NCI-H82 treated with DMSO at 0.1 percent for 48 hours (cell line): ENCODE results near the gene RNASEH2C.
"Not testable (repeated sequence)": the region's sequence is repeated elsewhere in the genome, so short reads cannot be mapped to it uniquely, and the experiment has no call there.

Experiments used
- DNase-seq: peaks from one replicate; lab custom pipeline; 2025; ENCODE audit not compliant: unreplicated experiment; lab: John Stamatoyannopoulos, UW

The RNASEH2C gene

DNA sequence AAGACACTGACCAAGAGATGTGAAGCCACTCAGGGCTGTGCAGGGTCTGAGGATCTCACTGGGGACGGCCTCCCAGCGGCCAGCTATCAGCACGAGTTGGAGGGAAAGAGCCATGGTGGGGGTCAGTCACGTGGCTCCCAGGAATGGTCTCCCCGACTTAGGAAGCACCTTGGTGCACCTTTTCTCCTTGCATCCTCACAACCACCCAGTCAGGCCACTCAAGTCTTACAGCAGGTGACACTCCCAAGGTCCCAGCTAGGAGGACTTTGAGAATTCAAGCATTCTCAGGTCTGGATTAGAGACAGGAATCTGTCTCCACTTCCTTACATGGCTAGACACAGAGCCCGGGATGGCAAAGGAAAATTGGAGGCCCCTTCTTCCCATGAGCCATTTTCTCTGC lies 2.7 kb downstream of the RNASEH2C start:
- DNase-seq = no peak

- no peak for DNase-seq
Measured at GRCh38 chr11:65716774-65717405, 3.7 kb downstream of the RNASEH2C start.

DNA sequence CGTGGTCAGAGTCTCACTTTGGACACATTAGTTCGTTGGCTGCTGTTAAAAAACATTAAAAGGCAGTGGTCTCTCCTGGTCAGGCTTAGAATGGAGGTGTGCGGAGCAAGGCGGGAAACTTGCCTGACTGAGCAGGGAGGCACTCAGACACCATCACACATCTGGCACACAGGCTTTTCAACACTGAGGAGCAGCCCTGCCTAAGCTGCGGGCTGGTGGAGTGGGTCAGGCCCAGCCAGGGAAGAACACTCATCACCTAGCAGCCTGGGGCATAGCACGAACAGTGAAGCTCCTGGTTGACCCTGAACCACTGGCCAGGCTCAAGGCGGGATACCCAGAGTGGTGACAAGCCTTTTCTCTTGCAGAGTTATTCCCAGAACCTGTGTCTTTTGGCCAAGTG lies 4.3 kb downstream of the RNASEH2C start:
- no peak for DNase-seq

DNA sequence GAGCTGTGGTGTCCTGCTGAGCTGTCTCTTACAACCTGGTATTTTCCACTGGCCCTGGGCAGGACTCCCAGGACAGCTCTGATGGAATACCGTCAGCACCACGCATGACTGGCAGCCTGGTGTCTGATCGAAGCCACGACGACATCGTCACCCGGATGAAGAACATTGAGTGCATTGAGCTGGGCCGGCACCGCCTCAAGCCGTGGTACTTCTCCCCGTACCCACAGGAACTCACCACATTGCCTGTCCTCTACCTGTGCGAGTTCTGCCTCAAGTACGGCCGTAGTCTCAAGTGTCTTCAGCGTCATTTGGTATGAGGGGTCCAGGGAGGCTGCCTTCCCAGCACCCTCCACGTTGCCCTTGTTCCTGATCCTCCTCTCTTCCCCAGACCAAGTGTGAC lies 6.2 kb downstream of the RNASEH2C start:
- DNase-seq = no peak

GRCh38 chr11:65713212-65713969 lies 7.2 kb downstream of the RNASEH2C start:
- DNase-seq = no peak

DNA sequence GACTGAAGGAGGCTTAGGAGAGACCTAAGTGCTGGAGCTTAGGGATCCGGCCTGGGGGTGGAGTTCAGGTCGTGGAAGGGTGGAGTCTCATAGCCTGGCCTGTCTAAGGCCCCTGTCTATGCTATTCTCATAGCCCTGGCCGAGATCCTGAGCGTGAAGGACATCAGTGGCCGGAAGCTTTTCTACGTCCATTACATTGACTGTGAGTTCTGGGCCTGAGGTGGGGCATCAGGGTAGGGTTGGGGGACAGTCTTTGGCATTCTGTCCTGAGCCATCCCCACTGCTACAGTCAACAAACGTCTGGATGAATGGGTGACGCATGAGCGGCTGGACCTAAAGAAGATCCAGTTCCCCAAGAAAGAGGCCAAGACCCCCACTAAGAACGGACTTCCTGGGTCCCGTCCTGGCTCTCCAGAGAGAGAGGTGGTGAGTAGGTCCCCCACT lies 7.9 kb downstream of the RNASEH2C start:
- DNase-seq = no peak

- peak; percentile 98 for DNase-seq
Measured at GRCh38 chr11:65711785-65712632, 8.6 kb downstream of the RNASEH2C start, which contains the start of gene KAT5. Gene KAT5 (plus strand): TSS chr11:65712252. CDS start chr11:65712268, 16 bp downstream.

- no peak for DNase-seq
Measured at GRCh38 chr11:65710421-65710820, 10.2 kb downstream of the RNASEH2C start.

DNA sequence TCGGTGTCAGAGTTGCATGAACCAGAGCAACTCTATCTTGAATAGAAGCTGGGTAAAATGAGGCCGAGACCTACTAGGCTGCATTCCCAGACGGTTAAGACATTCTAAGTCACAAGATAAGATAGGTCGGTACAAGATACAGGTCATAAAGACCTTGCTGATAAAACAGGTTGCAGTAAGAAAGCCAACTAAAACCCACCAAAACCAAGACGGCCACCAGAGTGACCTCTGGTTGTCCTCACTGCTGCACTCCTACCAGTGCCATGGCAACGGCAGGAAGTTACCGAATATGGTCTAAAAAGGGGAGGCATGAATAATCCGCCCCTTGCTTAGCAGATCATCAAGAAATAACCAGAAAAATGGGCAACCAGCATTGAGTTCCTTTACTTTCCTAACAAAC lies 10.9 kb downstream of the RNASEH2C start:
- DNase-seq = no peak

GRCh38 chr11:65708451-65708850 lies 12.1 kb downstream of the RNASEH2C start:
- no peak for DNase-seq

- not testable (repeated sequence) for DNase-seq
Measured at GRCh38 chr11:65707002-65707401, 13.6 kb downstream of the RNASEH2C start.

DNA sequence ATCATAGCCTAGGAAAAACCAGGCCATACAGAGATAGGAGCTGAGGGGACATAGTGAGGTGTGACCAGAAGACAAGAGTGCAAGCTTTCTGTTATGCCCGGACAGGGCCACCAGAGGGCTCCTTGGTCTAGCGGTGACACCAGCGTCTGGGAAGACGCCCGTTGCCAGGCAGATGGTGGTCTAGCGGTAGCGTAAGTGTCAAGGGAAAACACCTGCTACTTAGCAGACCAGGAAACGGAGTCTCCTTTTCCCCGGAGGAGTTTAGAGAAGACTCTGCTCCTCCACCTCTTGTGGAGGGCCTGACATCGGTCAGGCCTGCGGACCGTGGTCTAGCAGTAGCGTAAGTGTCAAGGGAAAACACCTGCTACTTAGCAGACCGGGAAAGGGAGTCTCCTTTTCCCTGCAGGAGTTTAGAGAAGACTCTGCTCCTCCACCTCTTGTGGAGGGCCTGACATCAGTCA lies 14.3 kb downstream of the RNASEH2C start:
- peak; percentile 22 for DNase-seq

- DNase-seq = no peak
Measured at GRCh38 chr11:65703846-65704245, 16.8 kb downstream of the RNASEH2C start.

GRCh38 chr11:65701686-65702085 lies 18.9 kb downstream of the RNASEH2C start:
- DNase-seq = no peak

- no peak for DNase-seq
Measured at GRCh38 chr11:65700399-65700798, 20.2 kb downstream of the RNASEH2C start.

DNA sequence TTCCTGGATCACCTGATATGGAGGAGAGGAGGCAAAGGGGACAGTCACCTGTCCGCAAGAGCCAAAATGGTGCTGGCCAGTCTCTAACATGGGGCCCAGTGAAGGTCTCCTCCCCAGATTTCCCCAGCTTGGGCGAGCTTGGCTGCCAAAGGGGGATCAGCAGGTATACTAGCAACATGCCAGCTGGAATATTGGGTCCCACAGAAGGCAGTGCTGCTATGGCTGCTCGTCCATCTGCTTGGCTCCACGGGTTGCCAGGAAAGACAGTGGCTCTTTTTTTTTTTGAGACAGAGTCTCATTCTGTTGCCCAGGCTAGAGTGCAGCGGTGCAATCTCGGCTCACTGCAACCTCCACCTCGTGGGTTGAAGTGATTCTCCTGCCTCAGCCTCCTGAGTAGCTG lies 21.3 kb downstream of the RNASEH2C start:
- DNase-seq = no peak

- DNase-seq = no peak
Measured at GRCh38 chr11:65698205-65698604, 22.4 kb downstream of the RNASEH2C start.

DNA sequence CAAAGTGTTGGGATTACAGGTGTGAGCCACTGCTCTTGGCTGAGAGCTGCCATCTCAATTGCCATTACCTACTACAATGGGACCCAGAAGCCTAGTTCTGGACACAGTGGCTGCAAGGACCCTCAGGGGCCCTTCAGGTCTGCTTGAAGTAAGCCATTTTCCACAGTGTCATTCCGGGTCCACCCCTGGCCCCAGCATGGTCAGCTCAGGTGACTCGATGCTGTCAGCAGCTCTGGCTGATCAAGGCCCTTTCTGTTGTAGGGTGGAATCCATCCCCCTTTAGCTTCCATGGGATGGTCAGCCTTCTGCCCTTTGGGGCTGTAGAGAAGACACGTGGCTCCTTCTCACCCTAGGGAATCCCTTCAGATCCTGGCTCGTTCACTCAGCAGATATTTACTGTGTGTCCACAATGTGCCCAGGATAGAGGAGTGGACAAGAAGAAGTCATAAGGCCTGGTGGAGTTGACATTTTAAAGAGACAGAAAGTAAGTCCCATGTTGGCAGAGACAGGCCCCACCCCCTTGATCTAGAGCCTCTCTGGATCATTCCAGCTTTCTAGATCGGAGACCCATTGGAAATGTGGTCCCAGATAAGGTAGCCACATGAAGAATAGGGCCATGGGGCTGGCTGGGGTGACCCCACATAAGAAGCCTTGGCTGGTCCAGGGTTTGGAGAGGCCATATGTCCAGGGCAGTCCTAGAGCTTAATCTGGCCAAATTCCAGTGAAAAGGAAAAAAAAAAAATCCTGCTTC lies 23.6 kb downstream of the RNASEH2C start:
- DNase-seq = no peak

DNA sequence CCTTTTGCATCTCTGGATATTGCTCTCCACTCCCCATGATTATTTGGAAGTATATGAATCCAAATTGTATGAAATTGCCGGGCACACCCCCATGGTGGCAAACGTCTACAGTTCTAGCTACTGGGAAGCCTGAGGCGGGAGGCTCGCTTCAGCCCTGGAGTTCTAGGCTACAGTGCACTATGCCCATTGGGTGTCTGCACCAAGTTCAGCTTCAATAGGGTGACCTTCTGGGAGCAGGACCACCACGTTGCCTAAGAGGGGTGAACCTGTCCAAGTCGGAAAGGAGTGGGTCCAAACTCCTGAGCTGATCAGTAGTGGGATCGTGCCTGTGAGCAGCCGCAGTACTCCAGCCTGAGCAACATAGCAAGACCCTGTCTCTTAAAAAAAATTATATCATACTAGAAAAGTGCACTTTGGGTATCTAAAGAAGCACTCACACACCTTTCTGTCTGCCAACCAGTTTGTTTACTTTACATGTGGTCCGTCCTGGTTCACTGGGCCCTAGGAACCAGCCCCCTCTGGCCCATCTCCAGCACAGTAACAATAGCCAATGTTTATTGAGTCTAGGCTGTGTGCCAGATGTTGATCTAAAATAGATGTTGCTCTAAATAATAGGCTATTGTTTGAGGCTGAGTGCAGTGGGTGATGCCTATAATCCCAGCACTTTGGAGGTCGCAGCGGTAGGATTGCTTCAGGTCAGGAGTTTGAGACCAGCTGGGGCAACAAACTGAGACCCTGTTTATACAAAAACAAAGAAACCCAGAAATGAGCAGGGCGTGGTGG lies 24.9 kb downstream of the RNASEH2C start:
- no peak for DNase-seq

GRCh38 chr11:65692367-65692766 lies 28.2 kb downstream of the RNASEH2C start:
- no peak for DNase-seq
